Mammary epithelial cell (primary cell): Measurements from ENCODE around the gene TNFAIP3.

ENCODE experiments used
- EZH2 ChIP-seq: IDR thresholded peaks from 2 replicates; pipeline ENCODE4 v1.6.1; 2012; ENCODE audit warnings: low read length, inconsistent platforms, borderline replicate concordance
- TF ChIP-seq, protein P1 (sequence below), 2 donors: IDR thresholded peaks in 1 of 2; conservative IDR thresholded peaks in 1 of 2; 2 replicates each; pipeline ENCODE4 v1.5.1; 2011 to 2012; ENCODE audit warnings: inconsistent platforms in 2 of 2, low read length in 2 of 2, mild to moderate bottlenecking in 2 of 2, control low read depth in 1 of 2, low read depth in 1 of 2; ENCODE audit not compliant: insufficient read depth in 1 of 2; ENCODE audit errors: extremely low read depth in 1 of 2

DNA sequence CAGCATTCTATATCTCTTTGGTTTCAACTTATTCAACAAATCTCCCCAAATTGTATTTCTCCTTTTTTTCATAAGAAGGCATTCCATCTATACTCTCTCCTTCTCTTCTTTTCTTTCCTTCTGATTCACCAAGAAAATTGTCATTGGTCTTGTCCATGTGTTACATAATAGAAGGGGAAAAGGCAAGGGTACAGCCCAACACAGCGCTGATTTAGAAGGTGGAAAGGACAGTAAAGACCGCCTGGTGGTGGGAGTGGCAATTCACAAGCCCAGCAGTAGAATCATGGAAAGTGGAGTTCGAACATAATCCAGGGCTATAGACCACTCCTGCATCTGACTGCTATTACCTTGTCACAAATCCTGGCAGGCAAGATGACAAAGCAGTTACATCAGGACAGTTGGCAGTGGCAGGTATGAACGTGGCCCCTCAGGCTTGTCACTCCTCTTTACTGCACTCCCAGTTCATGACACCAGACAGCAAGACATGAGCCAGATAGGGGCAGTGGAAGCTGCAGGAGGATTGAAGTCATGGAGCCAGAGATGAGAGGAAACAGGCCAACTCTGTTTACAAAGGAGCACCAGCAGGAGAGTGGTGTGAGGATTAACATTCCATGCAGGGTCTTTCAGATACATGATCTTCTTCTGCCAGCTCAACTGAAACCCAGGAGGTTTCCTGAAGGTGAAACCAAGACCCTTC, 2.1 kb upstream of the TNFAIP3 start:
- TF ChIP-seq, protein P1, sequence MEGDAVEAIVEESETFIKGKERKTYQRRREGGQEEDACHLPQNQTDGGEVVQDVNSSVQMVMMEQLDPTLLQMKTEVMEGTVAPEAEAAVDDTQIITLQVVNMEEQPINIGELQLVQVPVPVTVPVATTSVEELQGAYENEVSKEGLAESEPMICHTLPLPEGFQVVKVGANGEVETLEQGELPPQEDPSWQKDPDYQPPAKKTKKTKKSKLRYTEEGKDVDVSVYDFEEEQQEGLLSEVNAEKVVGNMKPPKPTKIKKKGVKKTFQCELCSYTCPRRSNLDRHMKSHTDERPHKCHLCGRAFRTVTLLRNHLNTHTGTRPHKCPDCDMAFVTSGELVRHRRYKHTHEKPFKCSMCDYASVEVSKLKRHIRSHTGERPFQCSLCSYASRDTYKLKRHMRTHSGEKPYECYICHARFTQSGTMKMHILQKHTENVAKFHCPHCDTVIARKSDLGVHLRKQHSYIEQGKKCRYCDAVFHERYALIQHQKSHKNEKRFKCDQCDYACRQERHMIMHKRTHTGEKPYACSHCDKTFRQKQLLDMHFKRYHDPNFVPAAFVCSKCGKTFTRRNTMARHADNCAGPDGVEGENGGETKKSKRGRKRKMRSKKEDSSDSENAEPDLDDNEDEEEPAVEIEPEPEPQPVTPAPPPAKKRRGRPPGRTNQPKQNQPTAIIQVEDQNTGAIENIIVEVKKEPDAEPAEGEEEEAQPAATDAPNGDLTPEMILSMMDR (conservative IDR thresholded peaks at IDR 0.05 in 1 of 2, IDR thresholded peaks at IDR 0.05 in 1 of 2; ENCODE audit: extremely low read depth in 1 of 2, insufficient read depth in 1 of 2, low read depth in 1 of 2, low read length in 2 of 2): no peak
- TF ChIP-seq EZH2: no peak
